ENCODE results near the gene SAP25. TPM values are rescaled to one million over a fixed set of nuclear protein-coding genes. Genes with fewer than 3 reads are reported as not detected.

Gene SAP25
- total RNA-seq, 2 donors from 2014 or later, result 0.81 to 1.1 TPM

GRCh38 chr7:100606313-100606712, 32.6 kb upstream of the SAP25 start:
- no peak for TF ChIP-seq CTCF (IDR thresholded peaks at IDR 0.05)
- no peaks in the 10 kb centered on the region for H3K36me3 ChIP-seq
- H3K4me1 ChIP-seq (ENCODE audit: control insufficient read depth in 1 of 2, low read depth in 2 of 2), result peaks cover 11 to 32% of the 10 kb centered on the region in 2 donors
- no peak overlapping the region for H3K4me3 ChIP-seq
- H3K9me3 ChIP-seq, result no peaks in the 10 kb centered on the region
- ATAC-seq (ENCODE audit: insufficient number of reproducible peaks, low FRiP score, low read depth) (no peak), DNase-seq (ENCODE audit: low spot score) (no peak)
- H3K27ac ChIP-seq, result no peak overlapping the region
- no peaks in the 10 kb centered on the region for H3K27me3 ChIP-seq (replicated peaks; ENCODE audit: insufficient read depth)

GRCh38 chr7:100604976-100605911, 31.5 kb upstream of the SAP25 start:
- H3K36me3 ChIP-seq, result no peaks in the 10 kb centered on the region
- H3K27ac ChIP-seq, result peak overlapping the region; percentile 56 to 94
- H3K4me1 ChIP-seq (ENCODE audit: control insufficient read depth in 1 of 2, low read depth in 2 of 2), result peaks cover 11 to 31% of the 10 kb centered on the region in 2 donors
- H3K9me3 ChIP-seq, result no peaks in the 10 kb centered on the region
- peak overlapping the region; percentile 96 for H3K4me3 ChIP-seq
- ATAC-seq (ENCODE audit: insufficient number of reproducible peaks, low FRiP score, low read depth) (no peak), DNase-seq (ENCODE audit: low spot score) (no peak)
- H3K27me3 ChIP-seq (replicated peaks; ENCODE audit: insufficient read depth), result no peaks in the 10 kb centered on the region
- TF ChIP-seq CTCF (IDR thresholded peaks at IDR 0.05), result no peak

DNA sequence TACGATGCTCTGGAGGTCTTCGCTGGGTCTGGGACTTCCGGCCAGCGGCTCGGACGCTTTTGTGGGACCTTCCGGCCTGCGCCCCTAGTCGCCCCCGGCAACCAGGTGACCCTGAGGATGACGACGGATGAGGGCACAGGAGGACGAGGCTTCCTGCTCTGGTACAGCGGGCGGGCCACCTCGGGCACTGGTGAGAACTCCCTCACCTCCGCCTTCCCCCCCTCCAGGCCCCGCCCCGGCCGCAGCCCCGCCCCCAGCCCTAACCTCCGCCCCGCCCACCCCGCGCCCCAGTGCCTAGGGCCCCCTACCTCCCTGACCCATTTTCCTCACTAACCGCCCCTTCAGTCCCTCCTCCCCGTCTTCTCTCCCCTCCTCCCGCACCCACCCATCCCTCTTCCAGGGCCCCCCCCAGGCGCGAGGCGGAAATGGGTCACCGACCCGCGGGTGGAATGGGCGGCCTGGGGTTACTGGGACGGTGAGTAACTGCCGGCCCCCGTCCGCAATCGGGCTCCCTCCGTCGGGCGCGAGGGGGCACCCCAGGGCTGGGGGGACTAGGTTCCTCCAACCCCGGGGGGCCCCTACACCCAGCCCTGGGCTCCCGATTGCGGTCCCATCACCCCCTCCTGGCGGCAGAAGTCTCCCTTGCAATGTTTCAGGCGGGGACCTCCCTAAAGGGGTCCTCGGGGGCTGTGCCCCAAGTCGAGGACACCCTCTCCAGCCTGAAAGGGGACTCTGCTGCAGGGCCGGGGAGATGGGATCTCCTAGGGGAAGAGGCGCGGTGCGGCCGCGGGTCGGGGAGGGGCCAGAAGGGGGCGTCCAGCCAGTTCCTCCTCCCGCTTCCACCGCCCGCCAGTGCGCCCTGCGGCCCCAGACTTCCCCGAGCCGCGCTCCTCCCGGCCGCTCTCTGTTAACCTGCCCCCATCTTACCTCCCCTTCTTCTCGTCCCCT, 30.6 kb upstream of the SAP25 start:
- Histone ChIP-seq H3K36me3 (no peaks in the 10 kb centered on the region), H3K4me3 (peak overlapping the region; percentile 96), H3K9me3 (no peaks in the 10 kb centered on the region), H3K4me1 (ENCODE audit: control insufficient read depth in 1 of 2, low read depth in 2 of 2) (peaks cover 11 to 31% of the 10 kb centered on the region in 2 donors), H3K27ac (peak overlapping the region; percentile 92 to 94), H3K27me3 (replicated peaks; ENCODE audit: insufficient read depth) (no peaks in the 10 kb centered on the region)
- no peak for DNase-seq (ENCODE audit: low spot score)
- TF ChIP-seq CTCF (IDR thresholded peaks at IDR 0.05), result peak; percentile 43
- peak; percentile 52 for ATAC-seq (ENCODE audit: insufficient number of reproducible peaks, low FRiP score, low read depth)

GRCh38 chr7:100603726-100604027, 30.0 kb upstream of the SAP25 start:
- peaks cover 11 to 31% of the 10 kb centered on the region in 2 donors for H3K4me1 ChIP-seq (ENCODE audit: control insufficient read depth in 1 of 2, low read depth in 2 of 2)
- no peak for ATAC-seq (ENCODE audit: insufficient number of reproducible peaks, low FRiP score, low read depth)
- H3K27ac ChIP-seq, result peak overlapping the region; percentile 92 to 94
- H3K27me3 ChIP-seq (replicated peaks; ENCODE audit: insufficient read depth), result no peaks in the 10 kb centered on the region
- H3K36me3 ChIP-seq, result no peaks in the 10 kb centered on the region
- TF ChIP-seq CTCF (IDR thresholded peaks at IDR 0.05), result no peak
- H3K4me3 ChIP-seq, result peak overlapping the region; percentile 96
- DNase-seq (ENCODE audit: low spot score), result no peak
- no peaks in the 10 kb centered on the region for H3K9me3 ChIP-seq
